ELR (cell line): ENCODE measurements around the gene CEMIP.
A peak's percentile ranks its signal among the peaks of the same experiment; 100 is the strongest.

Experiments
- DNase-seq: peaks from one replicate; pipeline ENCODE4 v3.0.0-alpha.2; 2015; ENCODE audit warnings: low read depth

The CEMIP gene

GRCh38 chr15:80785335-80785734 lies 6.2 kb downstream of the CEMIP start:
- DNase-seq, result peak; percentile 32

GRCh38 chr15:80785811-80786354 lies 6.7 kb downstream of the CEMIP start:
- no peak for DNase-seq

GRCh38 chr15:80787316-80787715 lies 8.1 kb downstream of the CEMIP start:
- DNase-seq, result no peak

GRCh38 chr15:80788536-80788935 lies 9.4 kb downstream of the CEMIP start:
- peak; percentile 55 for DNase-seq

GRCh38 chr15:80789296-80789695 lies 10.1 kb downstream of the CEMIP start:
- peak; percentile 36 for DNase-seq

GRCh38 chr15:80789796-80790195 lies 10.6 kb downstream of the CEMIP start:
- DNase-seq, result no peak

GRCh38 chr15:80790236-80790635 lies 11.1 kb downstream of the CEMIP start:
- no peak for DNase-seq

- no peak for DNase-seq
Measured at GRCh38 chr15:80791004-80791403, 11.8 kb downstream of the CEMIP start.

GRCh38 chr15:80796407-80796806 lies 17.2 kb downstream of the CEMIP start:
- DNase-seq, result no peak

- DNase-seq, result no peak
Measured at GRCh38 chr15:80798911-80799310, 19.7 kb downstream of the CEMIP start.

- DNase-seq, result no peak
Measured at GRCh38 chr15:80800067-80800466, 20.9 kb downstream of the CEMIP start.

GRCh38 chr15:80801891-80802680 lies 22.9 kb downstream of the CEMIP start:
- DNase-seq, result peak; percentile 37

- DNase-seq, result no peak
Measured at GRCh38 chr15:80803580-80804525, 24.7 kb downstream of the CEMIP start.

- DNase-seq, result no peak
Measured at GRCh38 chr15:80804970-80805495, 25.9 kb downstream of the CEMIP start.

- no peak for DNase-seq
Measured at GRCh38 chr15:80811781-80812315, 32.7 kb downstream of the CEMIP start.

- no peak for DNase-seq
Measured at GRCh38 chr15:80815106-80815505, 35.9 kb downstream of the CEMIP start.

- no peak for DNase-seq
Measured at GRCh38 chr15:80816049-80816653, 37.0 kb downstream of the CEMIP start.

GRCh38 chr15:80816936-80817335 lies 37.8 kb downstream of the CEMIP start:
- DNase-seq, result no peak

GRCh38 chr15:80817901-80818300 lies 38.7 kb downstream of the CEMIP start:
- no peak for DNase-seq

- no peak for DNase-seq
Measured at GRCh38 chr15:80819001-80819400, 39.8 kb downstream of the CEMIP start.

GRCh38 chr15:80820092-80820491 lies 40.9 kb downstream of the CEMIP start:
- DNase-seq, result no peak

GRCh38 chr15:80822256-80822655 lies 43.1 kb downstream of the CEMIP start:
- DNase-seq, result no peak
